Hepatocyte (in vitro differentiated cells): ENCODE results near the gene PTPN14.

Experiments used
- CTCF ChIP-seq: fragments of 200-600 bp; sonication (generic); IDR thresholded peaks from 2 replicates; pipeline ENCODE4 v1.5.1; 2016; ENCODE audit warnings: antibody characterized with exemption, mild to moderate bottlenecking; ENCODE audit not compliant: poor library complexity
- EZH2phosphoT487 ChIP-seq: fragments of 200-600 bp; sonication (generic); IDR thresholded peaks from one replicate; pipeline ENCODE4 v1.6.1; 2018; ENCODE audit warnings: antibody characterized with exemption, mild to moderate bottlenecking, low read depth, moderate library complexity; ENCODE audit not compliant: unreplicated experiment, severe bottlenecking

DNA sequence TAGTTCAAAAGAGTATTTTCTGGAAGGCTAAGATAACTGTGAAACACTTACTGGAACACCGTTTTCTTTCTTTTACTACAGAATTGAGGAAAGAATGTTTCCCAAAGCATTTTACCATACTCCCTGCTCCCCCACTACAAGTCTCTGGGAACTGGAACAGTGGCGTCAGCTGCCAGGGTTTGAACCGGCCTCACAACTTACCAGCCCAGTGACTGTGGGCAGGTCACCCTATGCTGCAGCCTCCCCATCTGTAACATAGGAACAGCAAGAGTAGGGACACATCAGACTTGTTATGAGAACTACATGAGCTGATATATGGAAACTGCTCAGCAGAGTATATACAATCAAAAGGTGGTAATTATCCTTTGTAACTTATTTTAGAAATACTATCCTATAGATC lies 91.5 kb downstream of the PTPN14 start:
- TF ChIP-seq CTCF: no peak
- TF ChIP-seq EZH2phosphoT487: no peak
